Fibroblast of upper back skin (primary cell): ENCODE measurements around the gene LMTK3.
"Not testable (repeated sequence)": the region's sequence is repeated elsewhere in the genome, so short reads cannot be mapped to it uniquely, and the experiment has no call there.

Experiments
- DNase-seq: peaks from one replicate; pipeline ENCODE4 v3.0.0-alpha.2; 2013

The LMTK3 gene

GRCh38 chr19:48511800-48512503 is at the start of gene LMTK3:
TSS of gene LMTK3 (minus strand) at chr19:48511835. CDS start at chr19:48511576, 259 bp downstream.
- DNase-seq: peak; percentile 51

DNA sequence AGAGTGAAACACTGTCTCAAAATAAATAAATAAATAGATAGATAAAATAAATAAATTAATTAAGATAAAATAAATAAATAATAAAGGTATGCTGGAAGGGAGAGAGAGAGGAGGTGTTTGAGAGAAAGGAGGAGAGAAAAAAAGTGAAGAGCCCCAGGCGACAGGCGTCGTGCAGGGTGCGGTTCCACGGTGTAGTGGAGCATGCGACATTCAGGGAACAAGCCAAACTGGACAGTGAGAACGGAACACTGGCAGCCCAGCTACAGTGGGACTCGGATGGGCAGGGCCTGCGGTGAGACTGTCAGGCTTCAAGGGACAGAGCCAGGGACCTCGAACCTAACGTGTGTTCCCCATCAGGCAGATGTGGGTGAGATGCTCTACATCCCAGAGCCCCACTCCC is 49.8 kb upstream of the LMTK3 start:
- no peak for DNase-seq

DNA sequence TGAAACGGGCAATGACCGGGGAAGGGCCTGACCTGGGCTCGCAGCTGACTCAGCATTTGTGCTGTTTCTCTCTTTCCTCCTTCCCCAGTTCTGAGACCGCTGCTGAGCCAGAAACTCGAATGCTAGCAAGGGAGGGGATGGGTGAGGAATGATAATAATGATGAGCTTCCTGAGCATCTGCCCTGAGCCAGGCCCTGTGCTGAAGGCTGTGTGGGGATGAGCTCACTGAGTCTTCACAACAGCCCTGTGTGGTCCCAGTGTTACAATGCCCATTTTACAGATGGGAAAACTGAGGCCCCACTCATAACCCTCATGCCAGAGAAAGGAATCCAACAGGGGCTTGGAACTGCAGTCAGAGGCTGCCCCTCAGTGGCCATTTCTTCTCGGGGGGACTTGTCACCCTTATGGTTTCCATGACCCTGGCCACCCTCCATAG is 48.5 kb upstream of the LMTK3 start:
- DNase-seq: no peak

GRCh38 chr19:48558018-48558684 is 46.5 kb upstream of the LMTK3 start:
- DNase-seq: peak; percentile 31

GRCh38 chr19:48556825-48557224 is 45.2 kb upstream of the LMTK3 start:
- DNase-seq: no peak

- DNase-seq: peak; percentile 37
Measured at GRCh38 chr19:48556163-48556562, 44.5 kb upstream of the LMTK3 start.

GRCh38 chr19:48554385-48555091 is 42.9 kb upstream of the LMTK3 start:
- peak; percentile 33 for DNase-seq

DNA sequence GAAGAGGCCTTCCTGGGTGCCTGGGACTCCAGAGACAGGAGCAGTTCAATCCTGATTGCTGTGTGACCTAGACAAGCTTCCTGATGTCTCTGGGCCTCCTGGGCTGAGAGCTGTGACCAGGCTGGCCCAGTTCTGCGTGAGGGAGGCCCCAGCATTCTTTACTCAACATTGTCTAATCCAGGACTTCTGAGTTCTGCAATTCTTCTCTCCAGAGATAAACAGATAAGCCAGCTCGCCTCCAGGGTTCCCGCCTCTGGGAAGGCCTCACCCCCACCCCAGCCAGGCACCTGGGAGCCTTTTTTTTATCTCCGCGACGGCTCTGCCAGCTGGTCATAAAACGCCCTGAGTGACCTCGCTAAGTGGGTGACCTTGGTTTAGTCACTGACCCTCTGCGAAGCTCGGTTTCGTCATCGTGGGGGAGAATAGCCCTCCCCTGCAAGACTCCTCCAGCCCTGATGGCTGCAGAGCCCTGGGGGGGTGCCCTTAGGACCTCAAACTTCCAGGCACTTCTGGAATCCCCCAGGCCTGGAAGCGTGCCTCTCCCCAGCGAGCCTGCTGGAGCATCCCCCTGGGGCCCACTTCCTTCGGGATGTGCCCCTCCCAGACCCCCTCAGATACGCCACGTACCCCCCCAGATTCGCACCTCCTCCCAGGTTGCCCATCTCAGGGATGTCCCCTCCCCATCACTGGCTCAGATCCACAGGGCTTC is 42.2 kb upstream of the LMTK3 start:
- peak; percentile 55 for DNase-seq

- DNase-seq: no peak
Measured at GRCh38 chr19:48552406-48553322, 41.0 kb upstream of the LMTK3 start.

GRCh38 chr19:48551437-48552302 is 40.0 kb upstream of the LMTK3 start, which contains the start of gene SULT2B1:
TSS of gene SULT2B1 (plus strand) at chr19:48552172. CDS start at chr19:48552253, 81 bp downstream.
- no peak for DNase-seq

DNA sequence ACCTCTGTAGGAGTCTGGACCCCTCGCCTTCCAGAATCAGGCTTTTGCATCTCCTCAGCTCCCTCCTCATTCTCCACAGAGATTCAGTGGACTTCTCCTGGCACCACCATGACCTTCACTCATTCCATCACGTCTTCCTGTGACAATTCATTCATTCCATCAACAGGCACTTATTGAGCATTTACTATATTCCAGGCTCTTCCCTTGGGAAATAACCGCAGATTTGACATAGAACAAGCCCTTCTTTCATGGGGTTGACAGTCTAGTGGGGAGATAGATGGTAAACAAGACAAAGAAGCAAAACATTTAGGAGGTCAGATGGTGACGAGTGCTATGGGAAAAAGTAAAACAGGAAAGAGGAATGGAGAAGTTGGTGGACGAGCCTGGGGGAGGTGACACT is 37.7 kb upstream of the LMTK3 start:
- DNase-seq: no peak

DNA sequence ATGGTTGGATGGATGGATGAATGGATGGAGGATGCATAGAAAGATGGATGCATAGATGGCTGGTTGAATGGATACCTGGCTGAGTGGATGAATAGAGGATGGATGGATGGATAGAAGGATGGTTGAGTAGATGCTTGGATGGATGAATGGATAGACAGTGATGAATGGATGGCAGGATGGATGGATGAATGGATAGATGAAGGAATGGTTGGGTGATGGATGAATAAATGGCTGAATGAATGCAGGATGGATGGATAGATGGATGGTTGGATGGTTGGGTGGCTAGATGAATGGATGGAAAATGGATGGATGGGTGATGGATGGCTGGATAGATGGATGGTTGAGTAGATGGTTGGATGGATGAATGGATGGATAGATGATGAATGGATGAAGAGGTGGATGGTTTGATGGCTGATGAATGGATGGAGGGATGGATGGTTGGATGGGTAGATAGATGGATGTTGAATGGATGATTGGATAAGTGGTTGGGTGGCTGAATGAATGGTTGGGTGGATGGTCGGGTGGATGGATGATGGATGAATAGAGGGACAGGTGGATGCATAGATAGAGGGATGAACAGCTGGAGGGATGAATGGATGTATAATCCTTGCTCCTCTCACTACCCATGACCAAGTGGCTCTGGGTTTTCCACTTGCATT is 36.7 kb upstream of the LMTK3 start:
- no peak for DNase-seq

DNA sequence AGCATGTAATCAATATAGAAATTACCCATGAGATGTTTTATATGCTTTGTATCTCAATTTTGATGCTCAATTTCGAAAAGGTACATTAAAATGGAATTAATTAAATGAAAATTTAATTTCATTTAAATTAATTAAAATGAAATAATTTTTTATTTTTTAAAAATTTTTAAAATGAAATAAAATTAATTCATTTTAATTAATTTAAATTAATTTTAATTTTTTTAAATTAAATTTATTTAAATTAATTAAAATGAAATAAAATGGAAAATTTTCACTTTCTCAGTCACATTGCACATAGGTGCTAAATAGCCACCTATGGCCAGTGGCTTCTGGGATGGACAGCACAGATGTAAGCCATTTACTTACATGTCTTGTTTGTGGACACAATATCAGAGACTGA is 36.1 kb upstream of the LMTK3 start:
- DNase-seq: no peak

DNA sequence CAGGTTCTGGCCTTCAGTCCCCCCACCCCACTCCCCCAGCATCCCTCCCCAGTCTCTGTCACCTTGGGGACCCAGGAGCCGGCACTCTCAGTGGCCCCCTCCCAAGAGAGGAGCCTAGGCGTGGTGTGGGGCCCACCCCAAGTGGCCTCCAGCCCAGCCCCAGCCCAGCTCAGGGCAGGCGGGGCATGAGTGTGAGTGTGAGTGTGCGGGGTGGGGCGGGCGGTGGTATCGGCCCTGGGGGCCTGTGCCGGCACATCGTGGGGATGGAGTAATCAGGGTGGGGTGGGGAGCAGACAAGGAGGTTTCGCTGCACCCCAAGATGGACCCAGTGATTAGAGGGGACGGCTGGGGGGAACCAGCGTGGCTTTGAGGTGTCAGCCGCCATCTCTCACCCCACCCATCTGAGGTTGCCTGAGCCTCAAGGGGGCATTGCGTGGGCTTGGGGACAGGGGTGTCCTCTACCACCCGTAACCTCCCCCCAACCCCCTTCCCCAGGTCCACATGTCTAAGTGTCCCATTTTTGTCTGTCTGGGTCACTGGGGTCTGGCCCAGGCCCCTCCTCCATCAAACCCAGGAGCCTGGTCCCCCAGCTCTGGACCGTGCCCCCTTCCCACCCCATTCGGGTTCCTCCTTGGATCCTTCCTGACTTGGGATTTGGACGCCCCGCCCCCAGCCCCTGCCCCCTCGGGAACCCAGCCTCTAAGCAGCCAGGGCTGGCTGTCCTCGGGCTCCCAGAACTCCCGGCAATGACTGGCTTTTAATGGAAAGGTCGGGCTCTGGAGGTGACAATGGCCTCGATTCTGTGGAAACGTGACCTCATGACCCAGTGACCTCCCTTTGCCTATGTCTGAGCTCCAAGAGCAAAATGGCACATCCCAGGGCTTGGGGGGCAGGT is 33.5 kb upstream of the LMTK3 start:
- no peak for DNase-seq

GRCh38 chr19:48543121-48543710 is 31.6 kb upstream of the LMTK3 start:
- DNase-seq: peak; percentile 25

DNA sequence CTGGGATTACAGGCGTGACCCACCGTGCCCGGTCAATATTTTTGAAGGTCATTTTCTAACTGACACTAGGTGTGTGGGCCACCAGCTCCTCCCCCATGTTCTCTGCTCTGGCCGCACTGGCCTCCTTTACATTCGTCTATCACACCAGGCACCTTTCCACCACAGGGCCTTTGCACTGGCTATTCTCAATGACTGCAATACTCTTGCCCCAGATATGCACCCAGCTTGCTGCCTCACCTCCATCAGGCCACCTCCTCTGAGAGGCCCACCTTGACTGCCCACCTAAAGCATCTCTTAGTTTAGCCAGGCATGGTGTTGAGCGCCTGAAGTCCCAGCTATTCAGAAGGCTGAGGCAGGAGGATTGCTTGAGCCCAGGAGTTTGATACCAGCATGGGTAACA is 30.2 kb upstream of the LMTK3 start:
- no peak for DNase-seq

DNA sequence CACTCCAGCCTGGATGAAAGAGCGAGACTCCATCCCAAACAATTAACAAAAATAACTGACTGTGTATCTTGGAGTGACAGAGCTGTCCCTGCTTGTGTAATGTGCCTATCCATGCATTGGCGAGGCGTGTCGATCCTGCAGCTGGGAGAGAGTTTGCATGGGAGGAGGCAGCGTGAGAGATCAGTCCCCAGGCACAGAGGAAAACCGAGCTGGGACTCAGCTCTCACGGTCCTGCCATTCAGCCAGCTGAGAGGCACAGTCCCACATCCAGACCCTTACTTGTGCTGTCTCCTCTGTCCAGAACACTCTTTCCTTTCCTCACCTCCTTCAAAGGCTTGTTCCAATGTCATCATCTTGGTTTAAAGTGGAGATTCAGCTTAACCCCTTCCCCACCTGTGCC is 28.5 kb upstream of the LMTK3 start:
- DNase-seq: no peak

GRCh38 chr19:48539503-48540096 is 28.0 kb upstream of the LMTK3 start:
- DNase-seq: peak; percentile 24

GRCh38 chr19:48538057-48538456 is 26.4 kb upstream of the LMTK3 start:
- DNase-seq: not testable (repeated sequence)
